ENCODE results near the gene CTNNA1.

Gene CTNNA1

DNA sequence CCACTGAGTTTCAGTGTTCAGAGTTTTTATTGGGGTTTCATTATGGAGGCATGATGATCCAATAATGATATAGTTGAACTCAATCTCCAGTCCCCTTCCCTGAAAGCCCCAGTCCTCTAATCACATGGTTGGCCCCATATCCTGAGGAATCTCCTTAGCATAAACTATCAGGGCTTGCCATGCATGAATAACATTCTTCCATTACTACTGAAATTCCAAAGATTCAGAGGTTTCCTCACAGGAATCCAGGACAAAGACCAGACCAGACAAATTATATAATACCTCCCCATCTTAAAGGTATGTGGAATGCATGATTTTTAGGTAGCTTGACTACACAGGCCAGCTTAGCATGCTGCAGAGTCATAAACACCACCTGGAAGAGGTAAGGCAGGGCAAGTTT, 137.4 kb downstream of the CTNNA1 start:
- Histone ChIP-seq H3K27ac (ENCODE audit: low read depth, low read length) (no peak overlapping the region), H2AFZ (ENCODE audit: low read depth, low read length, severe bottlenecking) (no peak overlapping the region), H3F3A (ENCODE audit: insufficient read depth) (no peaks in the 10 kb centered on the region), H3K9ac (ENCODE audit: low read length) (no peak overlapping the region), H3K9me2 (replicated peaks; ENCODE audit: insufficient read depth, low read length) (no peaks in the 10 kb centered on the region), H3K79me2 (ENCODE audit: insufficient read depth, low read length) (no peaks in the 10 kb centered on the region), H3K27me3 (ENCODE audit: low read length) (no peaks in the 10 kb centered on the region), H3K9me3 (ENCODE audit: insufficient read depth, low read length) (peaks cover 5% of the 10 kb centered on the region; the same call in 1 of the 2 replicates), H3K36me3 (ENCODE audit: low read length) (no peaks in the 10 kb centered on the region), H3K4me3 (ENCODE audit: insufficient read depth, low read length, poor library complexity, severe bottlenecking) (no peak overlapping the region), H4K20me1 (ENCODE audit: low read depth, low read length) (no peaks in the 10 kb centered on the region), H3K4me2 (ENCODE audit: low read depth, low read length, poor library complexity, severe bottlenecking) (no peak overlapping the region)
- TF ChIP-seq, protein P1, sequence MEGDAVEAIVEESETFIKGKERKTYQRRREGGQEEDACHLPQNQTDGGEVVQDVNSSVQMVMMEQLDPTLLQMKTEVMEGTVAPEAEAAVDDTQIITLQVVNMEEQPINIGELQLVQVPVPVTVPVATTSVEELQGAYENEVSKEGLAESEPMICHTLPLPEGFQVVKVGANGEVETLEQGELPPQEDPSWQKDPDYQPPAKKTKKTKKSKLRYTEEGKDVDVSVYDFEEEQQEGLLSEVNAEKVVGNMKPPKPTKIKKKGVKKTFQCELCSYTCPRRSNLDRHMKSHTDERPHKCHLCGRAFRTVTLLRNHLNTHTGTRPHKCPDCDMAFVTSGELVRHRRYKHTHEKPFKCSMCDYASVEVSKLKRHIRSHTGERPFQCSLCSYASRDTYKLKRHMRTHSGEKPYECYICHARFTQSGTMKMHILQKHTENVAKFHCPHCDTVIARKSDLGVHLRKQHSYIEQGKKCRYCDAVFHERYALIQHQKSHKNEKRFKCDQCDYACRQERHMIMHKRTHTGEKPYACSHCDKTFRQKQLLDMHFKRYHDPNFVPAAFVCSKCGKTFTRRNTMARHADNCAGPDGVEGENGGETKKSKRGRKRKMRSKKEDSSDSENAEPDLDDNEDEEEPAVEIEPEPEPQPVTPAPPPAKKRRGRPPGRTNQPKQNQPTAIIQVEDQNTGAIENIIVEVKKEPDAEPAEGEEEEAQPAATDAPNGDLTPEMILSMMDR (IDR thresholded peaks at IDR 0.05; ENCODE audit: insufficient read depth, low read length, poor library complexity, severe bottlenecking): no peak
- TF ChIP-seq EZH2phosphoT487 (conservative IDR thresholded peaks at IDR 0.05; ENCODE audit: low read length): no peak

DNA sequence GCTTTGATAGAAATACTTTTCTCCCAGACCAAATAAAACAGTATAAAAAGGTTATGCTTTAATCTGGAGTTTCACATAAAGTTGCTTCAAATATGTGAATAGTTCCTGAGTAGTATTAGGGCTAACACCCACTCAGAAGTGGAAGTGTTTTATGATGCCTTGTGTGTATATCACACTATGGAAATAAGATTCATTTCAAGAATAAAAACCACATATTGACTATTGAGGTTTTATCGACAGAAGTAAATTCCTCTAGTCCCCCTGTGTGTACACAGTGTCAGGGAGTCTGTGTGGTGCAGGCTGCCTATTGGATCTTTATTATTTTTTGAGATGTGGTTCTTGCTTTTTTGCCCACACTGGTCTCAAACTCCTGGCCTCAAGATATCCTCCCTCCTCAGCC, 142.7 kb downstream of the CTNNA1 start:
- Histone ChIP-seq H3K27ac (ENCODE audit: low read depth, low read length) (no peak overlapping the region), H3K9me2 (replicated peaks; ENCODE audit: insufficient read depth, low read length) (no peaks in the 10 kb centered on the region), H2AFZ (ENCODE audit: low read depth, low read length, severe bottlenecking) (no peak overlapping the region), H3K4me3 (ENCODE audit: insufficient read depth, low read length, poor library complexity, severe bottlenecking) (no peak overlapping the region), H3K9me3 (ENCODE audit: insufficient read depth, low read length) (no peaks in the 10 kb centered on the region), H3K9ac (ENCODE audit: low read length) (no peak overlapping the region), H3K27me3 (ENCODE audit: low read length) (no peaks in the 10 kb centered on the region), H3F3A (ENCODE audit: insufficient read depth) (no peaks in the 10 kb centered on the region), H3K36me3 (ENCODE audit: low read length) (no peaks in the 10 kb centered on the region), H4K20me1 (ENCODE audit: low read depth, low read length) (no peaks in the 10 kb centered on the region), H3K4me2 (ENCODE audit: low read depth, low read length, poor library complexity, severe bottlenecking) (no peak overlapping the region), H3K79me2 (ENCODE audit: insufficient read depth, low read length) (no peaks in the 10 kb centered on the region)
- no peak for TF ChIP-seq EZH2phosphoT487 (conservative IDR thresholded peaks at IDR 0.05; ENCODE audit: low read length)
- TF ChIP-seq, protein P1 (IDR thresholded peaks at IDR 0.05; ENCODE audit: insufficient read depth, low read length, poor library complexity, severe bottlenecking): no peak

DNA sequence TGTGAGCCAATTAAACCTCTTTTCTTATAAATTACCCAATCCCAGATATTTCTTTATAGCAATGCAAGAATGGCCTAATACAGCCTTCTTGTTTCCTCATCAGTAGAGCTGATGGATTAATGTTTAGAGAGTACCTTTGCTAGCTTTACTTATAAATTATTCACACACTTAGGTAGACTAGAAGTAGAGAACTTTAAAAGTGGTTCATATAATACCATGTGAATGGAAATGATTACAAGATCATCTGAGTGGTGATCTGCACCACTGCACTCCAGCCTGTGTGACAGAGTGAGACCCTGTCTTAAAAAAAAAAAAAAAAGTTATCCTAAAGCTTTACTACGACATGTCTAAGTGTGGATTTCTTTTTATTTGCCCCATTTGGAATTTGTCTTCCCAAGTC, 145.1 kb downstream of the CTNNA1 start:
- no peak overlapping the region for H3K27ac ChIP-seq (ENCODE audit: low read depth, low read length)
- no peaks in the 10 kb centered on the region for H4K20me1 ChIP-seq (ENCODE audit: low read depth, low read length)
- no peaks in the 10 kb centered on the region for H3F3A ChIP-seq (ENCODE audit: insufficient read depth)
- H3K4me3 ChIP-seq (ENCODE audit: insufficient read depth, low read length, poor library complexity, severe bottlenecking): no peak overlapping the region
- no peak overlapping the region for H3K9ac ChIP-seq (ENCODE audit: low read length)
- no peak overlapping the region for H2AFZ ChIP-seq (ENCODE audit: low read depth, low read length, severe bottlenecking)
- H3K9me2 ChIP-seq (replicated peaks; ENCODE audit: insufficient read depth, low read length): no peaks in the 10 kb centered on the region
- H3K27me3 ChIP-seq (ENCODE audit: low read length): no peaks in the 10 kb centered on the region
- H3K36me3 ChIP-seq (ENCODE audit: low read length): no peaks in the 10 kb centered on the region
- no peaks in the 10 kb centered on the region for H3K79me2 ChIP-seq (ENCODE audit: insufficient read depth, low read length)
- no peaks in the 10 kb centered on the region for H3K9me3 ChIP-seq (ENCODE audit: insufficient read depth, low read length)
- H3K4me2 ChIP-seq (ENCODE audit: low read depth, low read length, poor library complexity, severe bottlenecking): no peak overlapping the region
- TF ChIP-seq EZH2phosphoT487 (conservative IDR thresholded peaks at IDR 0.05; ENCODE audit: low read length): no peak
- TF ChIP-seq, protein P1 (IDR thresholded peaks at IDR 0.05; ENCODE audit: insufficient read depth, low read length, poor library complexity, severe bottlenecking): no peak

Measured in SU-DHL-6 (cell line).